ENCODE measurements around the gene COA1. TPM values are rescaled to one million over a fixed set of nuclear protein-coding genes. Genes with fewer than 3 reads are reported as not detected.
"Not testable (repeated sequence)": the region's sequence is repeated elsewhere in the genome, so short reads cannot be mapped to it uniquely, and the experiment has no call there.

COA1 gene
- total RNA-seq, 1 donor from 2014 or later: 27.0 TPM

DNA sequence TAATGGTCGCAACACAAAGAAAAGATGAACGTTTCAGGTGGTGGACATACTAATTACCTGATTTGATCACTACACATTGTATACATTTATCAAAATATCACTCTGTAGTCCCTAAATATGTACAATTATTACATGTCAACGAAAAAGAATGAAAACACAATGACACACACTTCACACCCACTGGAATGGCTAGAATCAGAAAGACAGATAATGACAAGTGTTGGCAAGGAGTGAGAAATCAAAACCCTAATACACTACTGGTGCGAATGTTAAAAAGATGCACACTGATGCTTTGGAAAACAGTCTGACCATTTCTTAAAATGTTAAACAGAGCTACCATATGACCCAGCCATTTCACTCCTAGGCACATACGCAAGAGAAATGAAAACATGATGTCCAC, 2.3 kb downstream of the COA1 start:
- DNase-seq (ENCODE audit: low read depth in 2 of 2): no peak

DNA sequence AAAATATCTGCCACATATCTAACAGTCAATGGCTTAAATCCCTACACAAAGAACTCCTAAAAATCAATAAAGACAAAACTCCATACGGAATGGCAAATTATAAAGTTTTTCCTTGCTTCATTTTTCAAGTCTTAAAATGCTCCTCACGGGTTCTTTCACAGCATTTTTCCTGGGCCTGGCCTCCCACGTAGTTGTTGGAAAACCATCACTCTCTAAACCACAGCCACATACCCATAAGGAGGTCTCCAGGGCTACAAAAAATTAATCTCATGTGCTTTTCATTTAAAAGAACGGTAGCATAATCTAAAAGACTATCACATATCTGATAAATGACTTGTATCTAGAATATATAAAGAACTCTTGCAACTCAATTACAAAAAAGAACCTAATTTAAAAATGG, 2.9 kb downstream of the COA1 start:
- no peak for DNase-seq (ENCODE audit: low read depth in 2 of 2)

DNA sequence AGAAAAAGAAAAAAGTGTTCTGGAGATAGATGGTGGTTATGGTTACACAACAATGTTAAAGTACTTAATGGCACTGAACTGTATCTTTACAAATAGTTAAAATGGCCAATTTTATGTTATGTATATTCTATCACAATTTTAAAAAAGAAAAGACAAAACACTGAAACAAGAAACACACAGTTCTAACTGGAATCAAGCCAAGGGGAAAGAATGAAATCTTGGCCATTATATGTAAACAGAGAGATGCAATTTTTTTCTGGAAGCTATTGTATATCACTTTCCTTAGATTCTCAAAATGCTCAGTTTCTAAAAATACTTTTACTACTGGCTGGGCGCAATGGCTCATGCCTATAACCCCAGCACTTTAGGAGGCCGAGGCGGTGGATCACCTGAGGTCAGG, 4.1 kb downstream of the COA1 start:
- no peak for DNase-seq (ENCODE audit: low read depth in 2 of 2)

DNA sequence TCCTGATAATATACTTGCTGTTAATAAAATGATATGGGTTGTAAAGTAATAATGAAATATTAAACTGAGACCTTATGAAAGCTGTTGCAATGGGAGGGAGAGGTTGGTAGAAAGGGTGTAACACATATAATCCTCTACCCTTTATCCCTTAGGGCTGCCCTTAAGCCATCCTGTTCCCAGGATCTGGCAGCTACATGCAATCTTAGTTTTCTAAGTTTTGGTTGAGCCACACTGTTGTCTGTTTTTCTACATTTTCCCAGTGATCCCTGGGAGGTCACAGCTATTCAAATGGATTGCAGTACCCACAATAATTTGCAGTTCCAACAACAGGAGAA, 6.3 kb downstream of the COA1 start:
- DNase-seq (ENCODE audit: low read depth in 2 of 2): no peak

DNA sequence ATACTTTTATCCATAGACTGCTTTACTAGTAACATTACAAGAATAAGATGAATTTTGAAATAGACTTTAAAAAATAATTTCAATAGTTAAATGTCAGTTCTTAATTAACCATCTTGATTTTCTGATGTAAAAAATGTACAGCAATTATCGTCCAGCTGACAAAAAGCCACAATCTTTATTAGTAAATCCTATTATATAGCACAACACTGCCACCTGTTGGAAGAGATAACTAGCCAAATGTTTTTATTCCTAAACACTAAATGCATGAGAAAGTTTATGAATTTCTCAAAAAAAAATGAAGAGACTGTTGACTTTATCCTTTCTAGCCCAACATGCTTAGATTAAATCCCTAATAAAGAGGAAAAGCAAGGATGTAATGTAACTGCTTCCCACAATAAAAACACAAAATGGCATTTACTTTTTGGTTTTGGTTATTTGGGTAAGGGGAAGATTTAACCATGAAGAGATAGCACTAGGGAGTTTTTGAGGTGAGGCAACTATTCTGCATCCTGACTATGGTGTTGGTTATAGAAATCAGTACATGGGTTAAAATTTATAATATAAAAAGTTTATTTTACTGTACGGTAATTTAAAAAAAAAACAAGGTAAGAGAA, 8.0 kb downstream of the COA1 start:
- peak; percentile 68 to 77 for DNase-seq (ENCODE audit: low read depth in 2 of 2)

DNA sequence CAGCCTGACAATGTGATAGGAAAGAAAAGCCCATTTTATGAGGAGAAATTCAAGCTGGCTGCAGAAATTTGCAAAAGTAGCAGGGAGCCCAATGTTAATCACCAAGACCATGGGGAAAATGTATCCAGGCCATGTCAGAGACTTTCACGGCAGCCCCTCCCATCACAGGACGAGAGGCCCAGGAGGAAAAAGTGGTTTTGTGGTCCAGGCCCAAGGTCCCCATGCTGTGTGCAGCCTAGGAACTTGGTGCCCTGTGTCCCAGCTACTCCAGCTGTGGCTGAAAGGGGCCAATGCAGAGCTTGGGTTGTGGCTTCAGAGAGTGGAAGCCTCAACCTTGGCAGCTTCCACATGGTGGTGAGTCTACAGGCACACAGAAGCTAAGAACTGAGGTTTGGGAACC, 12.7 kb downstream of the COA1 start:
- DNase-seq (ENCODE audit: low read depth in 2 of 2): no peak

DNA sequence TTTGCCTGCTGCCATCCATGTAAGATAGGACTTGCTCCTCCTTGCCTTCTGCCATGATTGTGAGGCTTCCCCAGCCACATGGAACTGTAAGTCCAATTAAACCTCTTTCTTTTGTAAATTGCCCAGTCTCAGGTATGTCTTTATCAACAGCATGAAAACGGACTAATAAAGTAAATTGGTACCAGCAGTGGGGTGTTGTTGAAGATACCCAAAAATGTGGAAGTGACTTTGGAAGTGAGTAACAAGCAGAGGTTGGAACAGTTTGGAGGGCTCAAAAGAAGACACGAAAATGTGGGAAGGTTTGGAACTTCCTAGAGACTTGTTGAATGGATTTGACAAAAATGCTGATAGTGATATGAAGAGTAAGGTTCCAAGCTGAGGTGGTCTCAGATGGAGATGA, 13.4 kb downstream of the COA1 start:
- not testable (repeated sequence) for DNase-seq (ENCODE audit: low read depth in 2 of 2)

DNA sequence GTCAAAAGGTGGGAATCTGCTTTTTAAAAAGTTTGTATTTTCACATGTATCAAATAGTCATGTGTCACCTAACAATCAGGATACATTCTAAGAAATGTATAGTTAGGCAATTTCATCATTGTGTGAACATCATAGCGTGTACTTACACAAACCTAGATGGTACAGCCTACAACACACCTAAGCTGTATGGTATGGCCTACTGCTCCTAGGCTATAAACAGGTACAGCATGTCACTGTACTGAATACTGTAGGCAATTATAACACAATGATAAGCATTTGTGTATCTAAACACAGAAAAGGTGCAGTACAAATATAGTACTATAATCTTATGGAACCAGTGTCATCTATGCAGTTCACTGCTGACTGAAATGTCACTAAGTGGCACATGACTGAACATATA, 17.8 kb downstream of the COA1 start:
- no peak for DNase-seq (ENCODE audit: low read depth in 2 of 2)

DNA sequence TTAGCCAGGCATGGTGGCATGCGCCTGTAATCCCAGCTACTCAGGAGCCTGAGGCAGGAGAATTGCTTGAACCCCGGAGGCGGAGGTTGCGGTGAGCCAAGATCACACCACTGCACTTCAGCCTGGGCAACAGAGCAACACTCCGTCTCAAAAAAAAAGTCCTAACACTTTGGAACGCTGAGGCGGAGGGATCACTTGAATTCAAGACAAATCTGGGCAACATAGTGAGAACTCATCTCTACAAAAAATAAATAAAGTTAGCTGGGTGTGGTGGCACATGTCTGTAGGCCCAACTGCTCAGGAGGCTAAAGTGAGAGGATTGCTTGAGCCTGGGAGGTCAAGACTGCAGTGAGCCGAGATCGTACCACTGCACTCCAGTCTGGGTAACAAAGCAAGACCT, 21.3 kb downstream of the COA1 start:
- DNase-seq (ENCODE audit: low read depth in 2 of 2): not testable (repeated sequence)

DNA sequence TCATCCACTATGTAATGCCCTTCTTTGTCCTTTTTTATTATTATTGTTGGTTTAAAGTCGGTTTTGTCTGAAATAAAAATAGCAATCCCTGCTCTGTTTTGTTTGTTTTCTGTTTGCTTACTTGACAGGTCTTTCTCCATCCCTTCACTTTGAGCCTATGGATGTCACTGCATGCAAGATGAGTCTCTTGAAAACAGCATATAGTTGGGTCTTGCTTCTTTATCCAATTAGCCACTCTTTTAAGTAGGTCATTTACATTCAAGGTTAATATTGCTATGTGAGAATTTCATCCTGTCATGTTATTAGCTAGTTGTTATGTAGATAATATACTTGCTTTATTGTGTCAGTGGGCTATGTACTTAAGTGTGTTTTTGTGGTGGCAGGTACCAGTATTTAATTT, 25.8 kb downstream of the COA1 start:
- DNase-seq (ENCODE audit: low read depth in 2 of 2): no peak

DNA sequence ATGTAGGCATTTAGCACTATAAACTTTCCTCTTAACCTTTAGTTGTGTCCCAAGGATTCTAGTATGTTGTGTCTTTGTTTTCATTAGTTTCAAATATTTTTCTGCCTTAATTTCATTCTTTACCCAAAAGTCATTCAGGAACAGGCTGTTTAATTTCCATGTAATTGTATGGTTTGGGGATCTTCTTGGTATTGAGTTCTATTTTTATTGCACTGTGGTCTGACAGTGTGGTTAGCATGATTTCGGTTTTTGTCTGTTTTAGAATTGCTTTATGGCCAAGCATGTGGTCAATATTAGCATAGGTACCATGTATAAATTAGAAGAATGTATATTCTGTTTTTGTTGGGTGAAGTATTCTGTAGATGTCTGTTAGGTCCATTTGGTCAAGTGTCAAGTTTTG, 26.3 kb downstream of the COA1 start:
- no peak for DNase-seq (ENCODE audit: low read depth in 2 of 2)

DNA sequence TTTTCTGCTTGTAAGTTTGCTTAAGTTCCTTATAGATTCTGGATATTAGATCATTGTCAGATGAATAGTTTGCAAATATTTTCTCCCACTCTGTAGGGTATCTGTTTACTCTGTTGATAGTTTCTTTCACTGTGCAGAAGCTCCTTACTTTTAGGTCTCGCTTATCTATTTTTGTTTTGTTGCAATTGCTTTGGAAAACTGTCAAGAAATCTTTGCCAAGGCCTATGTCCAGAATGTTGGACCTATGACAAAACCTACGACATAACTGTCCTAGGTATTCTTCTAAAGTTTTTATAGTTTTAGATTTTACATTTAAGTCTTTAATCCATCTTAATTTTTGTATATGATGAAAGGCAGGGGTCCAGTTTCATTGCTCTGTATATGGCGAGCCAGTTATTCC, 27.4 kb downstream of the COA1 start:
- no peak for DNase-seq (ENCODE audit: low read depth in 2 of 2)

DNA sequence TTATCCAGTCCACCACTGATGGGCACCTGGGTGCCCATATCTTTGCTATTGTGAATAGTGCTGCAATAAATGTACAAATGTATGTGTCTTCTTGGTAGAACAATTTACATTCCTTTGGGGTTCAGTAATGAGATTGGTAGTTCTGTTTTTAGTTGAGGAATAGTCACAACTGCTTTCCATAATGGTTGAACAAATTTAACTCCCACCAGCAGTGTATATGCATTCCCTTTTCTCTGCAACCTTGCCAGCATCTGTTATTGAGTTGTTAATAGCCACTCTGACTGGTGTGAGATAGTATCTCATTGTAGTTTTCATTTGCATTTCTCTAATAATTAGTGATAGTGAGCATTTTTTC, 27.8 kb downstream of the COA1 start:
- DNase-seq (ENCODE audit: low read depth in 2 of 2): no peak

DNA sequence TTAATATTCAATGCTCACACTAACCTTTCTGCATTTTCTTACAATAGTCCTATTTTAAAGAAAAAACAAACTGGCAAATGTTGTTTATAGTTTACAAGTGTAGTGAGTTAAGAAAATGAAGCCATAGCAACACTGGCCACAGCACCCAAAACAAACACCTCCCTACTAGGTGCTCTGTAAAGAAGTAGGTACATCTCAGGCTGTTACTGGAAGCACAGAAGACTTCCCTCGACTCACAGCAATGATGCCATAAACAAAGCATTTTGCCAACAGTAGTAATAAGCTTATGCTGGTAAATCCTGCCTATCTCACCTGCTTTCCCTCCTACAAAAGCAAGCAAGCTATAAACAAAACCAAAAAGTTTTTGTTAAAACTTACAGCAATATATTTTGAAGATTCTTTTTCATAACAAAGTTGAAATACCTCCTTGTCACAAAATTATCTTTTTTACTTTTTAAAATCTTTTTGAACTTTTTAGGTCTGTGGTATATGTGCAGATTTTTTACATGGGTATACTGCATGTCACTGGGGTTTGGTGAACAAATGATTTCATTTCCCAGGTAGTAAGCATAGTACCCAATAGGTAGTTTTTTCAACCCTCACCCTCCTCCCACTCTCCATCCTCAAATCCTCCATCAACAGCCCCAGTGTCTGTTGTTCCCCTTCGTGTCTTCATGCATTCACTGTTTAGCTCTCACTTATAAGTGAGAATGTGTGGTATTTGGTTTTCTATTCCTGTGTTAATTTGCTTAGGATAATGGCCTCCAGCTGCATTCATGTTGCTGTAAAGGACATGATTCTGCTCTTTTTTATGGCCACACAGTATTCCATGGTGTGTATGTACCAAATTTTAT, 28.4 kb downstream of the COA1 start:
- no peak for DNase-seq (ENCODE audit: low read depth in 2 of 2)

DNA sequence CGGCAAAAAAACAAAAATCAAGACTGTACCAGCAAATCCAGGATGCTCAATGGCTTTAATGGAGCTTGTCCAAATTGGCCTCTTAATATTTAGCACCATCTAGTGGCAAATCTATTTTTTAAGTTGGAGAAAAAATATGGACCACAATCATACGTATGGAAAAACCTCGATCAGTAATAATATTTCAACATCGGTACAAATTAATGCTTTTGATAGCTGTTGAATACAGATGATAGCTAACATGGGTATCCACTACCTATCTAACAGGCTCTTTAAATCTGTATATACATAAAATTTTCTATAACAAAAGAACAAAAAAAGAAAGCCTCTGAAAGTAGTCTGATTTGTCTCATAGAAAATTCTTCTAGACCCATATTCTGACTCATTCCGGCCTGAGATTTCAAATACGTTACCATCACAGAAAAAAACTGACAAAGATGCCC, 29.2 kb downstream of the COA1 start:
- DNase-seq (ENCODE audit: low read depth in 2 of 2): peak; percentile 77

DNA sequence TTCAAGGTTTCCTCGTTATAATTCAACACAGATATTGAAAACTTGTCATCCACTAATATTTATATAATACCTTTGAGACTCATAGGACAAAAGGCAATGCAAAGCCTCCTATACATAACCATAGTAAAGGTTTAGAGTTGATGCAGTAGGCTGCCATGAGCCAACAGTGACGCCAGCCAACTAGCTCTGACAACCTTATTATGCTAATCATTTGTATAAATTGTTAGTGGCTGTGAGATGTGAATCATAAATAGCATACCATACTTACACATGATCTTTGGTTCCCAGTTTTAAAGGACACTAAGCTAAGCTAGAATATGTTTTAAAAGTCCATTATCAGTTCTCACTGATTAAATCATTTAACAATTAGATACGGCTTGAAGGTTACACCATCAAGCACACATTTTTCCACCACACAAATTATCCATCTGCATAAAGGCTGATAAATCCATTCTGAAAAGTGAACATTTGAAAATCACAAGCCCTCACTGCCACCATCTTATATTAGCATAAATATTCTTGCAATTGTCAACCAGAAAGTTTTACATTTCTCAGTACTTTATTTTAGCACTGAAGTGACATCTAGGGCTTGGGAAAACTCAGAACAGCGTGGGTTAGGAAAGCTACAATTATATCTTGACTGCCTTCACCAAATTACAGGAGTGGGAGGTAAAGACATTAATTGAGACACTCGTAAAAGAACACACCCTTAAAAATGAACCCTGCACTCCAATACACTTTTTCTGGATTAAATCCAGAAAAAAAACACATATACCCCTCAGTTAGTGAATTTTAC, 30.7 kb downstream of the COA1 start:
- DNase-seq (ENCODE audit: low read depth in 2 of 2): no peak

DNA sequence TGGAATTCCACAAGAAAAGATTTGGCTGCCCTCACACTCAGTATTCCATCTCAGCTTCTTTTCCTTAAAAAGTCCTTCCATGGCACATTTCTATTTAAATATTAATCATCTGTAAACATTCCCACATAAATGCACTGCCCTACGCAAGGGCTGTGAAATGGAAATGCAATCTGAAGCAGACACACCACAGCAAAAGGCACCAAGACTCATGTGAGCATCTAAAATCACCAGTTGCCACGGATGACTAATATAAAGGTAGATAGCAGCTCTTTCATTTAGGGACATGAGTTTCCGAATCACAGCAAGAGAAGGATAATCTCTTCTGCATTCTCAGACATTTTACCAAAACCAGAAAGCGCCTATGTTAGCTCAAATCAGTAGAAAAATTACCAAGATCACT, 31.6 kb downstream of the COA1 start:
- DNase-seq (ENCODE audit: low read depth in 2 of 2): no peak

DNA sequence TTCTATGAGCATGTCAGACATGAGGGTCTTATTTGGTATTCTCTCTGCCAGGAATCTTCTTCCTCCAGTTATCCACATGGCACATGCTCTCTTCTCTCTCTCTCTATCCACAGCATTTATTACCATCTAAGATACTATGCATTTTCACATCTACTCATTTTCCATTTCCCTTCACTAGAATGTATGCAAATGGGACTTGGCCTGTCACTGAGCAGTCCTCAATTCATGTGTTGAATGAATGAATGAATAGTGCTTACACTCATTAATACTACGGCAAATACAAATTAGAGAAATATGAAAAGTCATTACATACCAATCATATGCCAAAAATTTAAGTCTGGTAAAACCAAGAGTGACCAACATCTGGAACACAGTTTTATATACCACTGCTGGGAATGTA, 34.0 kb downstream of the COA1 start:
- DNase-seq (ENCODE audit: low read depth in 2 of 2): no peak

DNA sequence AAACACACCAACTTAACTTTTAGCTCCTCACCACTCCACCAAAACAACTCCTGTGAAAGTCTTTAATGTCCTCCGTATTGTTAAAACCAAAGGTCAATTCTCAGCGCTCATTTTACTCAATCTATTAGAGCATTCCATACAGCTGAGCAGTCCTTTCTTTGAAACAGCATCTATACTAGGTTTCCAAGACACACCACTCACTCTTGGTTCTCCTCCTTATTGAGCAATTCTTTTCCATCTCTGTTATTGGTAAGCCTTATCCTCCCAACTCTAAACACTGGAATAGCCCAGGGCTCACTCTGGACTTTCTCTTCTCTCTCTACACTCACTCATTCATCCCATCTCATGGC, 34.9 kb downstream of the COA1 start:
- DNase-seq (ENCODE audit: low read depth in 2 of 2): peak in 1 of 2 donors; percentile 34

DNA sequence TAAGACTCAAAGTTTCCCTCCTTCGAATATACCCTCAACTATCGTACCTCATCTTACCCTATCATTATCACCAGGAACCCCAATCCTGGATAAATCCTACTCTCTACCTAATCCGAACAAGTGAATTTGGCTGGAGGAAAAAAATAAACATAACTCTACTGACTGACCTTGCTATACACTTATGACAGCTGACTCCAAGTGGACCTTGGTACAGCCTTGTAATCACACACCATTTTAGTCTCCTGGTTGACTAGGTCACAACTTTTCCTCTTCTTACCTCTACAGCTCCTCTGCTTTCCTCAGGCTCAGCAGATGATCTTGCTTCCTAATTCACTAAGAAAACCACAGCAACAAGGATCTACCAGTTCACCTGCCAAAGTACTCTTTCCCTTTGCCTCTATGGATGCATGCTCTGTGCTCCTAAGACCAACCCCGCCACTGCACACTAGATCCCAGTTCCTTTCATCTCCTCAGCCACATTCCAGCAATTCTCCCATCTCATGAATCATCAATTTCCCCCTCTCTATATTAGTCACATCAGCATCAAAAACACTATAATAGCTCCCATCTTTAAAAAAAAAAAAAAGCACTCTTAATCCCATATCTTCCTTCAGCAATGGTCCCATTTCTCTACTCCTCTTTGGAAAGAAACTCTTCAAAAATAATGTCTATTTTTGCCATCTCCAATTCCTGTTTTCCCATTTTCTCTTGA, 35.5 kb downstream of the COA1 start:
- DNase-seq (ENCODE audit: low read depth in 2 of 2): peak; percentile 7 to 83

DNA sequence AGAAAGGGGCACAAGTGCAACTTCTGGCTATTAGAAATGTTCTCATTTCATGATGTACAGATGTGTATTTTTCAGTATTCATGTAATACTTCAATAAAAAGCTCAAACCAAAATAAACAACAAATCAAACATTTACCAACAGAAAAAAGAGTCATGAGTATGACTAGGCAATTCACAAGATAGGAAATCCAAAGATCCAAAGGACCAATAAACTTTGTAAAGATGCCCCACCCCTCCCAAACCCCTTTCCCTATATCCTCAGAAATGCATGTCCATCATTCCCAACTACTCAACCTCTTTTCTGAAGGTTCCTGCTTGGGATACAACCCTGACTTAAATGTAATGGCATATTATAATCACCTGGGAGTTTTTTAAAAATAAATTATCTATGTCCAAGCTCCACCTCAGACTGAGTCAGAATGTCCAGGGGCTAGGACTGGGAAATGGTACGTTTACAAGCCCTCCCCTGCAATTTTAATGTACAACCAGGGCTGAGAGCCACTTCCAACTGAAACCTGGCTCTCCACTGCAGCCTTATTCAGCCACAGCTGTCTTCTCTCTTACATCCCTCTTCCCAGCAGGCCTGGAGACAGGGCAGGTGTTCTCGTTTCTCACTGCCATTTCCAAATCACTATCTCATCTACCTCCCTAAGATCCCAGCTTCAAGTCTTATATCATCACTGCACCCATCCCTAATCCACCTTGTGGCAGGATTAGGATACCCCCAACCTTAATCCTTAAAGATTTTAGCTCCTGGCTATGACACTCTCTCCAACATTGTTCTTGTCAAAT, 36.5 kb downstream of the COA1 start:
- DNase-seq (ENCODE audit: low read depth in 2 of 2): no peak

All from lung microvascular endothelial cell (primary cell).